IMR-90 (cell line): ENCODE measurements around the gene MAP3K9. TPM values are rescaled to one million over a fixed set of nuclear protein-coding genes. Genes with fewer than 3 reads are reported as not detected.

ENCODE experiments used
- ATAC-seq: fragments of 200-7000 bp; cut with Tn5 transposase; 2 replicates; pipeline ENCODE4 v1.9.1; 2020; ENCODE audit warnings: low read depth, mild to moderate bottlenecking, moderate library complexity
- BruUV-seq: library from RNA; stranded (reverse); fragments of 400-500 nt; replicated peaks from 2 replicates; lab custom pipeline; 2021; lab: Mats Ljungman, UMichigan
- CTCF ChIA-PET: fragments of 300-600 bp; formaldehyde crosslinking; extraction: SDS; loops from one replicate; lab custom pipeline; 2021; ENCODE audit warnings: antibody characterized with exemption; lab: Yijun Ruan, JAX
- POLR2A ChIA-PET: fragments of 300-600 bp; sonication (Branson Sonifier 250); formaldehyde crosslinking; loops from one replicate; lab custom pipeline; 2022; ENCODE audit warnings: antibody characterized with exemption; ENCODE audit not compliant: unreplicated experiment; lab: Charles Lee
- DNase-seq: peaks from one replicate; pipeline ENCODE4 v3.0.0; 2013
- H2AFZ ChIP-seq: replicated peaks from 2 replicates; pipeline ENCODE3; 2013; ENCODE audit warnings: low read length, mild to moderate bottlenecking; ENCODE audit not compliant: poor library complexity
- H2AK5ac ChIP-seq: 2 replicates; pipeline ENCODE4 v1.6.1; 2013; ENCODE audit warnings: low read depth, low read length, inconsistent platforms
- H2AK9ac ChIP-seq: replicated peaks from 2 replicates; pipeline ENCODE3; 2013; ENCODE audit warnings: mild to moderate bottlenecking, low read depth, low read length, moderate library complexity; ENCODE audit not compliant: poor library complexity
- H2BK120ac ChIP-seq: 2 replicates; pipeline ENCODE4 v1.6.1; 2013; ENCODE audit warnings: low read depth, low read length, inconsistent platforms
- H2BK15ac ChIP-seq: 3 replicates; pipeline ENCODE4 v1.6.1; 2013; ENCODE audit warnings: low read depth, low read length, inconsistent platforms
- H2BK20ac ChIP-seq: 2 replicates; pipeline ENCODE4 v1.6.1; 2013; ENCODE audit warnings: low read depth, mild to moderate bottlenecking, inconsistent platforms, low read length, moderate library complexity
- H2BK5ac ChIP-seq: 2 replicates; pipeline ENCODE4 v1.6.1; 2013; ENCODE audit warnings: mild to moderate bottlenecking, low read depth, low read length, inconsistent platforms; ENCODE audit not compliant: poor library complexity, severe bottlenecking
- H3K14ac ChIP-seq: replicated peaks from 2 replicates; pipeline ENCODE4 v1.6.1; 2013; ENCODE audit warnings: low read depth, low read length, inconsistent platforms
- H3K18ac ChIP-seq: 2 replicates; pipeline ENCODE4 v1.6.1; 2013; ENCODE audit warnings: low read depth, low read length, control low read depth
- H3K23ac ChIP-seq: 2 replicates; pipeline ENCODE4 v1.6.1; 2013; ENCODE audit warnings: low read depth, low read length, inconsistent platforms
- H3K27ac ChIP-seq: 2 replicates; pipeline ENCODE4 v1.5.1; 2013; ENCODE audit warnings: mild to moderate bottlenecking, control low read depth, low read length; ENCODE audit not compliant: insufficient read depth
- H3K27me3 ChIP-seq: 2 replicates; pipeline ENCODE4 v1.6.1; 2013; ENCODE audit warnings: low read length; ENCODE audit not compliant: control insufficient read depth, insufficient read depth
- H3K36me3 ChIP-seq: 2 replicates; pipeline ENCODE4 v1.6.1; 2013; ENCODE audit warnings: low read length, mixed read lengths; ENCODE audit not compliant: control insufficient read depth, insufficient read depth
- H3K4ac ChIP-seq: 2 replicates; pipeline ENCODE4 v1.6.1; 2013; ENCODE audit warnings: low read depth, low read length, inconsistent platforms
- H3K4me1 ChIP-seq: 2 replicates; pipeline ENCODE4 v1.6.1; 2013; ENCODE audit warnings: low read length, mixed read lengths; ENCODE audit not compliant: control insufficient read depth, insufficient read depth
- H3K4me2 ChIP-seq: 2 replicates; pipeline ENCODE4 v1.6.1; 2013; ENCODE audit warnings: low read depth, mild to moderate bottlenecking, control low read depth, low read length, moderate library complexity
- H3K4me3 ChIP-seq: 2 replicates; pipeline ENCODE4 v1.5.1; 2013; ENCODE audit warnings: low read depth, mild to moderate bottlenecking, control low read depth, low read length, moderate library complexity; ENCODE audit not compliant: insufficient read depth
- H3K56ac ChIP-seq: 2 replicates; pipeline ENCODE4 v1.6.1; 2013; ENCODE audit warnings: low read length, inconsistent platforms; ENCODE audit not compliant: insufficient read depth; ENCODE audit errors: extremely low read depth
- H3K79me1 ChIP-seq, 2 experiments: 2 replicates each; pipeline ENCODE4 v1.6.1; 2013; ENCODE audit warnings: low read length in 2 of 2, inconsistent platforms in 1 of 2, low read depth in 1 of 2
- H3K9ac ChIP-seq: 2 replicates; pipeline ENCODE4 v1.6.1; 2013; ENCODE audit warnings: low read depth, low read length, control low read depth
- H3K9me1 ChIP-seq: 2 replicates; pipeline ENCODE4 v1.6.1; 2013; ENCODE audit warnings: low read length, inconsistent platforms; ENCODE audit not compliant: insufficient read depth
- H3K9me3 ChIP-seq: 2 replicates; pipeline ENCODE4 v1.6.1; 2013; ENCODE audit warnings: low read length; ENCODE audit not compliant: control insufficient read depth, insufficient read depth
- H4K20me1 ChIP-seq: 2 replicates; pipeline ENCODE4 v1.6.1; 2013; ENCODE audit warnings: low read length, inconsistent platforms; ENCODE audit not compliant: insufficient read depth
- H4K5ac ChIP-seq: 2 replicates; pipeline ENCODE4 v1.6.1; 2013; ENCODE audit warnings: mild to moderate bottlenecking, low read depth, low read length, control low read depth
- H4K8ac ChIP-seq, 2 experiments: 2 replicates each; pipeline ENCODE4 v1.6.1; 2013; ENCODE audit warnings: low read depth in 2 of 2, low read length in 2 of 2, control low read depth in 1 of 2, inconsistent platforms in 1 of 2
- H4K91ac ChIP-seq: 2 replicates; pipeline ENCODE4 v1.6.1; 2013; ENCODE audit warnings: low read depth, low read length, inconsistent platforms; ENCODE audit not compliant: insufficient read depth
- CEBPB ChIP-seq: IDR thresholded peaks from 2 replicates; pipeline ENCODE4 v1.6.1; 2012; ENCODE audit warnings: low read depth, low read length, improper control_type of control experiment
- CTCF ChIP-seq: conservative IDR thresholded peaks from 2 replicates; pipeline ENCODE4 v1.5.1; 2012; ENCODE audit warnings: mild to moderate bottlenecking, low read depth, low read length, improper control_type of control experiment
- ELK1 ChIP-seq: fragments of 150-350 bp; IDR thresholded peaks from 2 replicates; pipeline ENCODE4 v1.6.1; 2016; ENCODE audit warnings: low read depth, mild to moderate bottlenecking, low read length, moderate library complexity, borderline replicate concordance
- NFE2L2 ChIP-seq: fragments of 150-350 bp; IDR thresholded peaks from 2 replicates; pipeline ENCODE4 v1.6.1; 2016; ENCODE audit warnings: low read depth, mild to moderate bottlenecking, low read length
- POLR2A ChIP-seq: IDR thresholded peaks from 2 replicates; pipeline ENCODE4 v1.6.1; 2012; ENCODE audit warnings: mild to moderate bottlenecking, low read depth, low read length
- RFX5 ChIP-seq: IDR thresholded peaks from 2 replicates; pipeline ENCODE4 v1.8.0; 2012; ENCODE audit warnings: low read depth, mild to moderate bottlenecking, low read length, moderate library complexity
- SMC3 ChIP-seq: fragments of 150-350 bp; IDR thresholded peaks from 2 replicates; pipeline ENCODE4 v1.6.1; 2016; ENCODE audit warnings: low read depth, mild to moderate bottlenecking, antibody characterized with exemption, low read length, moderate library complexity
- WGBS, 2 experiments: methylation state at CpG; one replicate each; pipeline versions ENCODE4 v1.1.5 to v1.1.7; 2013; ENCODE audit warnings: missing lambda C conversion rate in 2 of 2; ENCODE audit not compliant: insufficient read length in 1 of 2; ENCODE audit errors: extremely low coverage in 2 of 2; 5-methylcytosine and 5-hydroxymethylcytosine counted together
- dilution Hi-C: fragments of 300-500 bp; cut with HindIII; formaldehyde crosslinking; loops from one replicate; pipeline ENCODE4 v1.14.3; 2018; ENCODE audit warnings: low sequenced_read_pairs; ENCODE audit not compliant: unreplicated experiment
- in situ Hi-C: fragments of 300-500 bp; cut with MboI; formaldehyde crosslinking; loops from 3 replicates; pipeline ENCODE4 v1.14.3; 2019; ENCODE audit warnings: low sequenced_read_pairs, inconsistent platforms, mixed read lengths
- intact Hi-C: fragments of 100-400 bp; cut with micrococcal nuclease; formaldehyde crosslinking; loops from 2 replicates; pipeline ENCODE4 v1.10.0; 2022
- polyA plus RNA-seq, 3 experiments: library from polyadenylated mRNA; depleted of rRNA; stranded (reverse); fragments of >200 nt; gene quantifications; 2 replicates each; pipeline ENCODE4 v1.2.3, GENCODE V29; 2012; ENCODE audit warnings: low replicate concordance in 1 of 3
- total RNA-seq: library from RNA; depleted of rRNA; stranded (reverse); fragments of >200 nt; gene quantifications from 2 replicates; pipeline ENCODE4 v1.2.3, GENCODE V29; 2012

The MAP3K9 gene
- total and polyA plus RNA-seq, 2 of the 4 experiments (the other 2 are of a cell fraction): 0.17 to 0.18 TPM

GRCh38 chr14:70698288-70698687, 111.0 kb downstream of the MAP3K9 start:
- no peaks in the 10 kb centered on the region for H3K9me1 ChIP-seq
- 100% methylated on average over 1 of the region's 3 CpGs; no CpG with 5 or more reads in 1 of the 2 experiments for WGBS, 2 experiments
- no peak overlapping the region for H3K56ac ChIP-seq
- no peak overlapping the region for H3K4ac ChIP-seq
- H4K91ac ChIP-seq: no peak overlapping the region
- no peak overlapping the region for H3K27ac ChIP-seq
- no peak overlapping the region for H3K4me3 ChIP-seq
- peaks cover 5% of the 10 kb centered on the region for H3K27me3 ChIP-seq
- H3K14ac ChIP-seq: no peak overlapping the region
- H4K8ac ChIP-seq: no peak overlapping the region
- H3K79me1 ChIP-seq: no peaks in the 10 kb centered on the region
- DNase-seq: peak; percentile 19
- H3K9ac ChIP-seq: no peak overlapping the region
- no peak overlapping the region for H3K18ac ChIP-seq
- no peak overlapping the region for H4K5ac ChIP-seq
- ChIA-PET CTCF (no interaction called here), POLR2A (no interaction called here)
- no peaks in the 10 kb centered on the region for H3K9me3 ChIP-seq
- H2BK5ac ChIP-seq: no peak overlapping the region
- no peaks in the 10 kb centered on the region for H4K20me1 ChIP-seq
- H3K36me3 ChIP-seq: no peaks in the 10 kb centered on the region
- intact Hi-C loops (no loop called here), dilution Hi-C loops (no loop called here), in situ Hi-C loops (no loop called here)
- no peak overlapping the region for H2AK5ac ChIP-seq
- no peak overlapping the region for H2BK120ac ChIP-seq
- H2AFZ ChIP-seq: peak overlapping the region; percentile 6
- no peak overlapping the region for H2BK15ac ChIP-seq
- no peak overlapping the region for H2BK20ac ChIP-seq
- H3K23ac ChIP-seq: no peak overlapping the region
- ATAC-seq: peak; percentile 65; the same call in 1 of the 2 replicates
- H2AK9ac ChIP-seq: no peak overlapping the region
- TF ChIP-seq POLR2A (no peak), CEBPB (no peak), CTCF (no peak), ELK1 (no peak), RFX5 (no peak), NFE2L2 (peak; percentile 84), SMC3 (no peak)
- H3K4me1 ChIP-seq: no peaks in the 10 kb centered on the region
- H3K4me2 ChIP-seq: no peak overlapping the region
- BruUV-seq: no TSS peak
